ENCODE data around the gene BATF. TPM values are rescaled to one million over a fixed set of nuclear protein-coding genes. Genes with fewer than 3 reads are reported as not detected.

The BATF gene
- total RNA-seq, 2 experiments from 2014 or later: 41.3 to 41.6 TPM

GRCh38 chr14:75547552-75548250 lies 25.4 kb downstream of the BATF start:
- DNase-seq (no peak), ATAC-seq (no peak)
- Mint-ChIP-seq H3K9me3 (ENCODE audit: insufficient read depth) (no peaks in the 10 kb centered on the region), H3K4me3 (no peak overlapping the region), H3K36me3 (ENCODE audit: low read depth) (peaks cover 22% of the 10 kb centered on the region), H3K27ac (no peak overlapping the region), H3K27me3 (ENCODE audit: low read depth) (no peaks in the 10 kb centered on the region), H3K4me1 (ENCODE audit: low read depth) (peaks cover 29% of the 10 kb centered on the region)
- ChIA-PET POLR2A (interaction anchor here (0.9 kb wide), 1 partner anchor 17 kb away, joined by 3 read pairs; no protein-coding TSS in a partner anchor), CTCF (interaction anchor here (0.7 to 1.8 kb wide), 2 partner anchors 19 to 1008 kb away, joined by 3 to 6 read pairs; no protein-coding TSS in a partner anchor)

GRCh38 chr14:75548544-75548943 lies 26.3 kb downstream of the BATF start:
- no peak overlapping the region for H3K27ac Mint-ChIP-seq
- DNase-seq (no peak), ATAC-seq (no peak)
- no peaks in the 10 kb centered on the region for H3K27me3 Mint-ChIP-seq (ENCODE audit: low read depth)
- no peaks in the 10 kb centered on the region for H3K9me3 Mint-ChIP-seq (ENCODE audit: insufficient read depth)
- peaks cover 28% of the 10 kb centered on the region for H3K4me1 Mint-ChIP-seq (ENCODE audit: low read depth)
- CTCF ChIA-PET: interaction anchor here (1.8 to 2.6 kb wide), 3 partner anchors 12 to 29 kb away, joined by 6 to 18 read pairs (median 12); no protein-coding TSS in a partner anchor
- H3K36me3 Mint-ChIP-seq (ENCODE audit: low read depth): peaks cover 22% of the 10 kb centered on the region
- no peak overlapping the region for H3K4me3 Mint-ChIP-seq
- POLR2A ChIA-PET: interaction anchor here (0.9 to 1.1 kb wide), 2 partner anchors 11 to 18 kb away, joined by 3 read pairs; no protein-coding TSS in a partner anchor

GRCh38 chr14:75549169-75549568 lies 26.9 kb downstream of the BATF start:
- peaks cover 25% of the 10 kb centered on the region for H3K4me1 Mint-ChIP-seq (ENCODE audit: low read depth)
- POLR2A ChIA-PET: interaction anchor here (1.1 kb wide), 1 partner anchor 11 kb away, joined by 3 read pairs; no protein-coding TSS in a partner anchor
- ATAC-seq: no peak
- DNase-seq: no peak
- CTCF ChIA-PET: interaction anchor here (1.2 to 2.6 kb wide), 5 partner anchors 11 to 61 kb away, joined by 4 to 18 read pairs (median 6); no protein-coding TSS in a partner anchor
- peaks cover 22% of the 10 kb centered on the region for H3K36me3 Mint-ChIP-seq (ENCODE audit: low read depth)
- no peaks in the 10 kb centered on the region for H3K27me3 Mint-ChIP-seq (ENCODE audit: low read depth)
- H3K9me3 Mint-ChIP-seq (ENCODE audit: insufficient read depth): no peaks in the 10 kb centered on the region
- no peak overlapping the region for H3K4me3 Mint-ChIP-seq
- no peak overlapping the region for H3K27ac Mint-ChIP-seq

- peaks cover 18% of the 10 kb centered on the region for H3K36me3 Mint-ChIP-seq (ENCODE audit: low read depth)
- no peaks in the 10 kb centered on the region for H3K9me3 Mint-ChIP-seq (ENCODE audit: insufficient read depth)
- H3K4me3 Mint-ChIP-seq: no peak overlapping the region
- peaks cover 16% of the 10 kb centered on the region for H3K4me1 Mint-ChIP-seq (ENCODE audit: low read depth)
- DNase-seq (no peak), ATAC-seq (no peak)
- CTCF ChIA-PET: no interaction called here
- no peaks in the 10 kb centered on the region for H3K27me3 Mint-ChIP-seq (ENCODE audit: low read depth)
- no peak overlapping the region for H3K27ac Mint-ChIP-seq
- POLR2A ChIA-PET: no interaction called here
Measured at GRCh38 chr14:75551021-75551420, 28.8 kb downstream of the BATF start.

GRCh38 chr14:75553157-75553556 lies 30.9 kb downstream of the BATF start:
- ATAC-seq (no peak), DNase-seq (no peak)
- H3K9me3 Mint-ChIP-seq (ENCODE audit: insufficient read depth): peaks cover 6% of the 10 kb centered on the region
- no peak overlapping the region for H3K4me3 Mint-ChIP-seq
- H3K36me3 Mint-ChIP-seq (ENCODE audit: low read depth): peaks cover 4% of the 10 kb centered on the region
- peaks cover 16% of the 10 kb centered on the region for H3K4me1 Mint-ChIP-seq (ENCODE audit: low read depth)
- POLR2A ChIA-PET: no interaction called here
- no peaks in the 10 kb centered on the region for H3K27me3 Mint-ChIP-seq (ENCODE audit: low read depth)
- no peak overlapping the region for H3K27ac Mint-ChIP-seq
- CTCF ChIA-PET: interaction anchor here (1.4 to 2.8 kb wide), 5 partner anchors 8 to 34 kb away, joined by 4 to 18 read pairs (median 5); partner anchors contain the start of gene FLVCR2

- Mint-ChIP-seq H3K4me3 (no peak overlapping the region), H3K27ac (no peak overlapping the region), H3K27me3 (ENCODE audit: low read depth) (no peaks in the 10 kb centered on the region), H3K36me3 (ENCODE audit: low read depth) (peaks cover 2% of the 10 kb centered on the region), H3K9me3 (ENCODE audit: insufficient read depth) (peaks cover 6% of the 10 kb centered on the region), H3K4me1 (ENCODE audit: low read depth) (peaks cover 12% of the 10 kb centered on the region)
- ChIA-PET POLR2A (no interaction called here), CTCF (interaction anchor here (1.4 to 2.8 kb wide), 3 partner anchors 7 to 24 kb away, joined by 5 to 18 read pairs (median 11); partner anchors contain the start of gene FLVCR2)
- DNase-seq (no peak), ATAC-seq (no peak)
Measured at GRCh38 chr14:75553761-75554364, 31.6 kb downstream of the BATF start.

- Mint-ChIP-seq H3K4me1 (ENCODE audit: low read depth) (peaks cover 15% of the 10 kb centered on the region), H3K27ac (no peak overlapping the region), H3K27me3 (ENCODE audit: low read depth) (no peaks in the 10 kb centered on the region), H3K4me3 (no peak overlapping the region), H3K9me3 (ENCODE audit: insufficient read depth) (peaks cover 6% of the 10 kb centered on the region), H3K36me3 (ENCODE audit: low read depth) (peaks cover 2% of the 10 kb centered on the region)
- POLR2A ChIA-PET: no interaction called here
- no peak for ATAC-seq
- CTCF ChIA-PET: interaction anchor here (2.7 kb wide), 1 partner anchor 23 kb away, joined by 11 read pairs; the partner anchor contains the start of gene FLVCR2
- DNase-seq: no peak
Measured at GRCh38 chr14:75554482-75554881, 32.2 kb downstream of the BATF start.

GRCh38 chr14:75558440-75558839 lies 36.2 kb downstream of the BATF start:
- Mint-ChIP-seq H3K4me1 (ENCODE audit: low read depth) (peaks cover 38% of the 10 kb centered on the region), H3K27me3 (ENCODE audit: low read depth) (no peaks in the 10 kb centered on the region), H3K36me3 (ENCODE audit: low read depth) (peaks cover 2% of the 10 kb centered on the region), H3K9me3 (ENCODE audit: insufficient read depth) (peaks cover 6% of the 10 kb centered on the region), H3K4me3 (no peak overlapping the region), H3K27ac (no peak overlapping the region)
- ChIA-PET POLR2A (no interaction called here), CTCF (no interaction called here)
- DNase-seq (no peak), ATAC-seq (no peak)

- ChIA-PET CTCF (interaction anchor here (0.9 to 5.3 kb wide), 10 partner anchors 10 to 150 kb away, joined by 3 to 58 read pairs (median 19); partner anchors contain the start of genes BATF and FLVCR2), POLR2A (interaction anchor here (1.3 kb wide), 2 partner anchors 10 to 16 kb away, joined by 3 to 4 read pairs; no protein-coding TSS in a partner anchor)
- Mint-ChIP-seq H3K36me3 (ENCODE audit: low read depth) (peaks cover 2% of the 10 kb centered on the region), H3K4me1 (ENCODE audit: low read depth) (peaks cover 38% of the 10 kb centered on the region), H3K27me3 (ENCODE audit: low read depth) (no peaks in the 10 kb centered on the region), H3K27ac (no peak overlapping the region), H3K9me3 (ENCODE audit: insufficient read depth) (peaks cover 6% of the 10 kb centered on the region), H3K4me3 (no peak overlapping the region)
- no peak for ATAC-seq
- no peak for DNase-seq
Measured at GRCh38 chr14:75559045-75559444, 36.8 kb downstream of the BATF start.

GRCh38 chr14:75559451-75560222 lies 37.4 kb downstream of the BATF start:
- H3K27ac Mint-ChIP-seq: peak overlapping the region; percentile 55
- no peaks in the 10 kb centered on the region for H3K27me3 Mint-ChIP-seq (ENCODE audit: low read depth)
- peak; percentile 50 for DNase-seq
- ChIA-PET POLR2A (interaction anchor here (1.3 kb wide), 2 partner anchors 11 to 16 kb away, joined by 3 to 4 read pairs; no protein-coding TSS in a partner anchor), CTCF (interaction anchor here (0.8 to 5.3 kb wide), 14 partner anchors 7 to 150 kb away, joined by 3 to 58 read pairs (median 14); partner anchors contain the start of genes BATF, ERG28, FLVCR2 and TTLL5)
- peak; percentile 39 for ATAC-seq
- H3K36me3 Mint-ChIP-seq (ENCODE audit: low read depth): peaks cover 2% of the 10 kb centered on the region
- peaks cover 40% of the 10 kb centered on the region for H3K4me1 Mint-ChIP-seq (ENCODE audit: low read depth)
- peaks cover 6% of the 10 kb centered on the region for H3K9me3 Mint-ChIP-seq (ENCODE audit: insufficient read depth)
- H3K4me3 Mint-ChIP-seq: no peak overlapping the region

- Mint-ChIP-seq H3K4me1 (ENCODE audit: low read depth) (peaks cover 54% of the 10 kb centered on the region), H3K9me3 (ENCODE audit: insufficient read depth) (peaks cover 6% of the 10 kb centered on the region), H3K36me3 (ENCODE audit: low read depth) (peaks cover 2% of the 10 kb centered on the region), H3K4me3 (no peak overlapping the region), H3K27me3 (ENCODE audit: low read depth) (no peaks in the 10 kb centered on the region), H3K27ac (no peak overlapping the region)
- ATAC-seq (peak; percentile 54), DNase-seq (peak; percentile 60)
- ChIA-PET POLR2A (interaction anchor here (0.6 to 2.1 kb wide), 5 partner anchors 16 to 150 kb away, joined by 3 to 8 read pairs (median 4); partner anchors contain the start of gene BATF), CTCF (interaction anchor here (0.7 to 5.3 kb wide), 41 partner anchors 8 to 434 kb away, joined by 3 to 58 read pairs (median 5); partner anchors contain the start of genes BATF, ERG28, FLVCR2 and NEK9)
Measured at GRCh38 chr14:75561013-75561432, 38.8 kb downstream of the BATF start.

Data from activated CD8-positive, alpha-beta T cell treated with anti-CD3 and anti-CD28 coated beads, Interleukin-2, amount 10 ng/mL, durations not matched to agents 7 days and 5 days (primary cell).